Measurements from ENCODE around the gene MRPL9.

Gene MRPL9

DNA sequence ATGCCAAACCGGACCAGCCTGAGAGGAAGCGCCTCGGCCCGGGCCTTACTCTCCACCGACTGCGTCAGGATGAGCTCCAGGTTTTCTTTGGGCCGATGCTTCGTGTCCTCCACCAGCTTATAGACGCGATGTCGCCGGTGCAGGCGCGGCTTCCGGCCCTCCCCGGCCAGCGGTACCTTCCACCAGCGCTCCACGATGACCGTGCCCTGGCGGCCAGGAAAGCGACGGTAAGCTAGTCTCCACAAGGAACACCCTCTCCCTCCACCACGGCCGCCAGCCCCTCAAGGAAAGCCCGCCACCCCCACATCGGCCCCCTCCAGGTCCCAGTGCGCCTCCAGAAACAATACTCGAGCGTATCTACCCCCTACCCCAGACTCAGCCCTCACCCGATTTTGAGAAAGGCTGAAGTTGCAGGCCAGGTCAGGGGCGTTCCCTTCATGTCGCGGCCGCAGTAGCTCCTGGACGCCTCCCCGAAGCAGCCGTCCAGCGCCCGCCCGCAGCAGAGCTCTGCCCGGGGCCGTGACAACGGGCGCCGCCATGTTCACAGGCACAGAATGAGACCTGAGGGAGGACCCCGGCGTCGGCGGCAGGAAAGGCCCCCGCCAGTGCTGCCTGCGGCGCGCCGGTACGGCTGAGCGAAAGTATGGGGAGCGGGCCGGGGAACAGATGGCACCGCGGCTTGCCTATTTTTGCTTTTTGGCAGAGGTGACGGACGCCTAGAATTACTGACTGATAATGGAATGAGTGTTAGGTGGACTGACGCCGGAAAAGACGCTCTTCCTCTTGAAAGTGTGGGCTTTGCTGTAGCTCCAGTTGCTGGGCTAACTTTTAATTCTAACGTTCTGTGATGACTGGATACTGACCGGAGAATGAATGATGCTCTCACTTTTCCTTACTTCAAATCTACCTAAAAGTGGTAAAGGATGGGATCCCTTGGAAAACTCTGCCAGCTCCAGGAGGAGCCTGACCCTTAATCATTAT lies at the start of gene MRPL9:
TSS of gene MRPL9 (minus strand) at position 556 of the 981 bp plus-strand sequence. CDS start at position 539, 17 bp downstream.
- DNase-seq: peak; percentile 93

DNA sequence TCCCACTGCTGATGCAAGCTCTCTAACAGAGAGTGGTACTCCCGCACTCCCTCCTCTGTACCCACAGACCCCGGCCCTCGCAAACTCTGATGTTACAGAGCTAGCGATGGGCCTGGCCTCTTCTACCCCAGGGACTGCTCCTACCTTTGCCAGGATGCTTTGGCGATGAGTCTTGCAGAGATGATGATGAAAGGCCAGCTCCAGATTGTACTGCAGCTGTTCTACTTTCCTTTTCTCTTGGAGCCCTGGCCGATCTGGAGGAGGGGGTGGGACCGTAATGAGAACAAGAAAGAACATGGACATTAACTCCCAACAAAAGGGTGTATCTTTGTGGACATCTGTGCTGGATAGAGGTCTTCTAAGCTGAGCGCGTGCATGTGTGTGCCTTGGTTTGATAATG lies 47.9 kb upstream of the MRPL9 start:
- DNase-seq: no peak

DNA sequence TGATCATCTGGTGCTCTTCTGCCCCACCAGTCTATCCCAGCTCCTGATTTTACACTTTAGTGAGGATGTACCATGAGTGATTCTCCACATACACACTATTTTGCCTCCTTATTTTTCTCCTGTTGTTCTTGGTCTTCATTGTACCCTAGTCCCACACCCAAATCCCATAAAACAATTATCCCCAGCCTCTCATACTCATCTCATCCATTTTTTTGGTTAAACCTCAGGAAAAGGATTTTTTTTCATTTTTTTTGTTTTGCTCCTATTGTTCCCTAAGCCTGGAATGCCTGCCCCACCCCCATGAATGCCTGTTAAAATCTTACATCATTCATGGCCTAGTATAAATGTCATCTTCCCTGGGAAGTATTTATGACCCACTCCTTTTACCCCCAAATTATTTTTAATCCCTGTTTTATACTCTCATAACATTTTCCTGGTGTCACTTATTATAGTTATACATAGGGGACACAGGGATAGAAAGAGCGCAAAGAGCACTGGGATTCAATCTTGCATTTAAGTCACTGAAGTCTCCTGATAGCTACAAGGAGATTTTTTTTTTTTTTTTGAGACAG lies 46.8 kb upstream of the MRPL9 start:
- DNase-seq: no peak

DNA sequence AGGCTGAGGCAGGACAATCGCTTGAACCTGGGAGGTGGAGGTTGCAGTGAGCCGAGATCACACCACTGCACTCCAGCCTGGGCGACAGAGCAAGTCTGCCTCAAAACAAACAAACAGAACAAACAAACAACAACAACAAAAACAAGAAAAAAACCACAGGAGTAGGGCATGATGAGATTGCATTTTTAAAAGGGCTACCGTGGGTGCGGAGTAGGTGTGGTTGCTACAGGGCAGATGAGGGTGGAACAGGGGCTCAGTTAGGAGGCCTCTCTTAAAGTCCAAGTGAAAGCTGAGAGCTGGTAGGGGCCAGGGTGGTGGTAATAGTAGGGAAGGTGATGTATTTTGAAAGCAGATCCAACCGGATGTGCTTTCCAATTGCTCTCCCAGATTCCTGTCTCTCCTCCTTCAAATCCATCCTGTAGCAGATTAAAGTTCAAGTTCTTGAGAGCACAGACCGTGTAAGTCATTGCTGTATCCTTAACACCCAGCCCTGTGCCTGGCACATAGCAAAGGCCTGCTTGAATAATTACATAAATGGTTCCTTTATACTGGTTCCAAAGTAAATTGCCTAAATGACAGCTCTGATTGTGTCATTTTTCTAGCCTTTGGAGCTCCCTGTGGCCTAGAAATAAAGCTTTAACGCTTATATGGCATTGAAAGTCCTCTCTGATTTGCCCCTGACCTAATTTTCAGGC lies 46.1 kb upstream of the MRPL9 start:
- no peak for DNase-seq

DNA sequence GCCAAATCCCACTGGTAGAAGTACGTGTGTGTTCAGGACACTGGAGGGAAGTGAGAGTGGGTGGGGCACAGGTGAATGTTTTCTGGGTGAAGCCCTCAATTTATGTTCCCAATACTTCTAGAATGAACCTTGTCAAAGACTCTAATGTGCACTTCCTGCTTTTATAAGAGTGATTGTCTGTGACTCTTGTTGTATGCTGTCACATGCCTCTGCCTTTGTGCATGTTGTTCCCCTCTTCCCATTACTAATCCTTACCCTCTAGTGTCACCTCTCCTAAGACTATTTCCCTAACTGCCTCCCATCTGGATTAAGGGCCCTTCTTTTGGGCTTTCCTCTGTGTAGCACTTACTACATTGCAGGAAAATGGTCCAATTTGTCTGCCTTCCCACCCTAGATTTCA lies 44.5 kb upstream of the MRPL9 start:
- DNase-seq: no peak

DNA sequence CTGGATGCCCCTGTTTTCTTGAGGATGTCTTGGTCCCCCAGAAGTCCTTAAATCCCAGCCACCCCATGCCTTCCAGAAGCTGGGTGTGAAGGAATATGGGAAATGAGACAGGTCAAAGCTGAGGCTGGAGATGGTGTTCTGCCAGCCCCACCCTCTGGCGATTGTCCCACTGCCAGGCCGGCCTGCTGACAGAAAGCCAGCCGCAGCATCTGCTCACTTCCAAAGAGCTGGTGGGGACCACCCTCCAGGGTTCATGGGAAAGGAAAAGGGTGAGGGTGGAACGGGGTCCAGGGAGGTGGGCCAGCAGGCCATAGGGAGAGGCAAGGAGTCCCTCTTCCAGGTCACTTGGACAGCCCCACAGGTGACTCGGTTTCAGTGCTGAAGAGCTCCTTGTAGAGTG lies 43.8 kb upstream of the MRPL9 start:
- DNase-seq: no peak

DNA sequence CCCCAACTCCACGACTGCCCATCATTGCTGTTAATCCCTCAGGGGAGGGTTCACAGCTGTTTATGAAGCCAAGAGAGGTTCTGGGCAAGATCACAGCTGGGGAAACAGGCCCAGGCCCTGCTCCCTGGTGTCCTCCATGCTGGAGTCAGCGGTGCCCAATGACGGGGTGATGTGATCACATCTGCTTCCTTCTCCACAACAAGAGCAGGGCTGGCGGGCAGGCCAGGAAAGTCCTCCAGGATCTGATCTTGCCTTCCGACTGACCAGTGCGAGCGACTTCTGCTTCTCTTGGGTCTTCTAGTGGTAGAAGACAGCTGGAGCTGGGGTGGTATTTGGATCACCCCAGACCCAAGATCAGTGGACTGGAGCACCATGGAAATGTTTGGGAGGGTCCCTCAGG lies 42.9 kb upstream of the MRPL9 start:
- DNase-seq: no peak

DNA sequence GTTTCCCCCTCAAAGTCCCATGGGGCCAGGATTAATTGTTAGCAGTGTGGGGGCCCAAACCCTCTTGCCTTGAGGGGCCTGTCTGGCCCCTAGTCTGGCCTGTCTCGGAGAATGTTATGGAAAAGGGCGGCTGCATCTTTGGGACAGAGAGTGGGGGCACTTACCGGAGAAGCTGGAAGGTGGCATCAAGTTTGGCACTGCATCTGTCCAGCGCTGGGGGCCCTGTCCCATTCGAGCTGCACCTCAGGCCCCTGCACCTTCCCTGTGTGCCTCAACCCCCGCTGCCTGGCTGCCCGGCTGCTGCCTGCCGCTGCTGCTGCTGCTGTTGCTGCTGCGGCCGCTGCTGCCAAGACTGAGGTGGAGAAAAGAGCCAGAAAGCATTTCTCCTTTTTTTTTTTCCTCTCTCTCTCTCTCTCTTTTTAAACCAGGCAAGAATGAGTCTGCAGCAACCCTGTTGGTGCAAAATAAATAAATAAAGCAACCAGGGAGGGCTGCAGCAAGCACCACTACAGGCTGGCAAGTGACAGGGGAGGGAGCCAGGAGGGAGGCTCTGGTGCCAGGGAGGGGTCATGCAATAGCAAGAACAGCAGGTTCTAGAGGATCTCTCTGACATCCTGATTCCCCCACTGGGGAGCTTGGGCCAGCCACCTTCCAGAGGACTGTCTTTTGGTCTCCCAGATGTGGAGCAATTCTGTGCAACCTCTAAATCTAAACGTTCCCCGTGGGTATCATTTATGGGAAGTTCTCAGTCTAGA lies 41.9 kb upstream of the MRPL9 start, which contains the start of gene LINGO4:
TSS of gene LINGO4 (minus strand) at position 354 of the 755 bp plus-strand sequence. CDS start 2,715 bp downstream, outside the sequence.
- no peak for DNase-seq

DNA sequence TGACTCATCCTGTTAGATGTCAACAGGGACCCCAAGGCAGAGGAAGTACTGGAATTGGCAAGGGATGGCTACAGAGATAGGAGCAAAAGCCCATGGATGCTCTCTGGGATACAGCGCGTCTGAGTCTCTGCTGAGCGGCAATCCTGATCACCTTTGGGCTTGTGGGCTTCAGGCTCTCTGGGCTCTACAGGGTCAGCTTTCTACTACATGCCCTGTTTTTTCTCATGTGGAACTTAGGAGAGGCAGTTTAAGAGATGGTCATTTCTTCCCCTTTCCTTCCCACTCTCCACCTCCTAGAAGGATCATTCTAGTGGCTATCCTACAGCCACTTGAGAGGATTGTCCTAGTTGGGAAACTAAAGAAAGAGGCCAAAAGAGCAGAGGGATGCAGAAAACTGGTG lies 40.6 kb upstream of the MRPL9 start:
- no peak for DNase-seq

DNA sequence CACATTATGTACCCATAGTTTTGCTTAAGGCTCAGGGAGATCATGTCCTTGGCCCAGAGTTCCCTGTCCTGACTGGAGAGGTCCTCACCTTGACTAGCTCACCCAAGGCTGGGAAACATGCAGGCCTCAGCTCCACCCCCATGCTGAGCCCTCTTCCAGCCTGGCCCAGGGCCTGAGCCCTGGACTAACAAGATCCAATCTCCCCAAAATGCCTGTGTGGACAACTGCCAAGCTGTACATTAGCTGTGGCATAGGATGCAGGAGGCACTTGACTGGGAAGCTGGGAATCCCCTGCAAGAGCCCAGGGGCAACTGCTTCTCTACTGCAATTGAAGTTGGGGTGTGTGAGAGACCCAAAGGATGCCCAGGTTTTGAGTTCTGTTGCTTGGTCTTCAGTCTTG lies 39.9 kb upstream of the MRPL9 start:
- DNase-seq: no peak

DNA sequence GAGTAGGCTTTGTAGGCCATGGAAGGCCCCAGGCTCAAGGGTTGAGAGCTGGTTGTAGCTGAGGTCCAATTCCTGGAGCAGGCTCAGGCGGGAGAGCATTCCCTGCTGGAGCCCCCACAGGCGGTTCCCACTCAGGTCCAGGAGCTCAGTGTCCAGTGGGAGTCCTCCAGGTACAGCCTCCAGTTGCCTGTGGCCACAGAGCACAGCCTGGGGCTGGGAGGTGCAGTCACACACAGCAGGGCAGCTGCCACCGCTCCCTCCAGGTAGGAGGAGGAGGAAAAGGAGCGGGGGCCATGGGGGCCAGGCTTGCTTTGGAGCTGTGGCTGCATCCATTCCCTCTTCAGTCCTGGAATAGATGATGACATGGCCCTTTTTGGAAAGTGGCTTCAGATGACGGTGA lies 39.1 kb upstream of the MRPL9 start:
- no peak for DNase-seq

DNA sequence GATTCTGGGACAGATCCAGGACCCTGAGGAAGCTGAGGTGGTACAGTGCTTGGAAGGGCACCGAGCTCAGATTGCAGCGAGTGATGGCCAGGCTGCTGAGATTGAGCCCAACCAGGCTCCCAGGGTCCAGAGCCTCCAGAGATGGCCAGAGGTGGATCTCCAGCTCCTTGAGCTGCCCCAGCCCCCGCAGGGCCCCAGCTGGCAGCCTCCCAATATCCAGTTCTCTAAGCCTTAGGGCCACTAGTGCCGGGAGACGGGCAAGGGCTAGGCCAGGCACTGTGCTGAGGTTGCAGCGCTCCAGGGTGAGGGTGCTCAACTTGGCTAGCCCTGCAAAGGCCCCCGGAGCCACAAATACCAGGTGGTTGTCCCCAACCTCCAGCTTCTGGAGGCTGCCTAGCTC lies 38.5 kb upstream of the MRPL9 start:
- no peak for DNase-seq

DNA sequence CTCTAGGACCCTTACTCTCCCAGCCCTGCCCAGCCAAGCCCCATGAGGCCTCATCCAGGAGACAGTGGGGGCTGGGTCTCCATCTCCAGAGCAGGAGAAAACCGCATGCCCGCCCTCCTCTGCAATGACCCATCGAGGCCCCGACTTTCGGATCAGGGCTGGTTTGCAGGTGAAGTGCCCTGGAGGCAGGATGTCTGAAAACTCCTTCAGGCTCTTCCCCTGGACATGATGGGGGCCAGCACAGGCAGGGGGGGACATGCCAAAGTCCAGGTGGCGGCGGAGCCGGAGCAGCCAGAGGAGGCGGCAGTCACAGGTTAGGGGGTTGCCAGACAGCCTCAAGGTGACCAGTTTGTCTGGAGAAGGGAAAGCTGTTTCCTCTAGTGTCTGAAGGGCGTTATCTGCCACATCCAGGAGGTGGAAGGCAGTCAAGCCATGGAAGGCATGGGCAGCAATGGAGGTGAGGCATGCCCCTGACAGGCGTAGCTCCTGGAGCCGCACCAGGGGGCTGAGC lies 38.1 kb upstream of the MRPL9 start:
- DNase-seq: no peak

DNA sequence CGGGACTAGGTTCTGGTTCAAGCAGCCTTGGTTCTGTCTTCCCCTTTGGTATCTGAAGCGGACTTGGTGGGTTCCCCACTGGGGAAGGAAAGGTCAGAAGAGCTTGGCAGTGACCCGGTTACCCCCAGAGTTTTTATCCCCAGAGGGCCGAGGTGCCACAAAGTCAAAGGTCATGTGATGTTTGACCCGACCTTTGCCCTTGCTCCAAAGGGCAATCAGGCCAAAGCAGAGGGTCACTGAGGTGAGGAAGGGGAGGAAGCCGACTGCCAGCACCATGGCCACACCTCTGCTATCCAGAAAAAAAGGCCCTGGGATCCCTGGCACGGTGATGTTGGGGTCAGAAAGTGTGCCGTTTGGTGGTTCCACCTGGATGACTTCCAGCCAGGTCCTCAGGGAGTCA lies 37.5 kb upstream of the MRPL9 start:
- DNase-seq: no peak

DNA sequence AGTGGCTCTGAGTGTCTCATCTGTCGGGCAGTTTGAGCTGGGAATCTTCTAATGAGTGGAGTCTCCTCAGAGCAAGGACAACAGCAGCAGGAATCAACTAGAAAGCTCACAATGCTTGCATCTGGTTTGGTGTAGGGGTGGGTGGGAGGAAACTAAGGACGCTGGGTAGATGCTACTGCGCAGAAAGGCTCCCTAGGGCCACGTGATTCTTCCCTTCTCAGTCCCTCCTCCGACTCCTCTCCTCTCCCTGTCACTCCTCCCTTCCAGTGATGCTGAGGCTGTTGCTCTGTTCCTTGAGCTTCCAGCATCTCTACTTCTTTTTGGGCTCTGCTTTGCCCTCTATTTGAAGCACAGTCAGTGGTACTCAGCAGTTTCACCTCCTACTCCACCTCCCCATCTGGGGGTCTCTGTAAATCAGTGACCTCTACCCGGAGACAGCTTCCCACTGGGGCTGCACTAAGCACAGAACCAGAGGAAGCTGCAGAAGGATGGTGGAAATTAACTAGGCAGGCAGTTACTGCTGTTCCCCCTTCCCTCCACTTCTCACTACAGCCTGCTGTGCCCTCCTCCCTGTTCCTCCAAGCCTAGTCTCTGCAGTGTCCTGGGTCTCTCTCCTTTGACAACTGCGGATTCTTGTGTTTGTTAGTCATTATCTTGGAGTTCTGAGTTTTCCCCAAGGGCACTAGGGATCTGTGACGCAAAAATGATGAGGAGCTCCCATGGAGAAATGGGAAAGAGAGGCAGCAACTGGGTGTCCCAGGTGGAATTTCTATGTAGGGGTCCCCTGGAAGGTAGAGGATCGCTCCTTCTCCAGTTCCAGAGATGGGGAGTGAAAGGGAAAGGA lies 36.1 kb upstream of the MRPL9 start:
- DNase-seq: no peak

DNA sequence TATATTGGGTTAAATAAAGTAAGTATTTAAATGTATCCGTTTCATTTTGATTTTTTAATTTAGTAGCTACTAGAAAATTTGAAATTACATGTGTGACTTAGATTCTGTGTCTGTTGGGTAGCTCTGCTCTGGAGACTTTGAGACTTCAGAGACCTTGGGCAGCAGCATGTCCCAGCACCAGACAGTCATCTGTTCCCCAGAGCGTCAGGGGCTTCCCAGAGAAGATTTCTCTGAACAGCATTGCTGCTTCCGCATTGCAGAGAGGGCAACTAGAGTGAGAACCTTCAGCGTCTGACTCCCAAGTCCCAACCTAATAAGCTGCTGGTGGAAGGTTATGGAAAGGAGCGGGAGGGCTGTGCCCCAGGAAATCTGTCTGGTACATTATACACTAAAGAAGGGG lies 35.3 kb upstream of the MRPL9 start:
- no peak for DNase-seq

DNA sequence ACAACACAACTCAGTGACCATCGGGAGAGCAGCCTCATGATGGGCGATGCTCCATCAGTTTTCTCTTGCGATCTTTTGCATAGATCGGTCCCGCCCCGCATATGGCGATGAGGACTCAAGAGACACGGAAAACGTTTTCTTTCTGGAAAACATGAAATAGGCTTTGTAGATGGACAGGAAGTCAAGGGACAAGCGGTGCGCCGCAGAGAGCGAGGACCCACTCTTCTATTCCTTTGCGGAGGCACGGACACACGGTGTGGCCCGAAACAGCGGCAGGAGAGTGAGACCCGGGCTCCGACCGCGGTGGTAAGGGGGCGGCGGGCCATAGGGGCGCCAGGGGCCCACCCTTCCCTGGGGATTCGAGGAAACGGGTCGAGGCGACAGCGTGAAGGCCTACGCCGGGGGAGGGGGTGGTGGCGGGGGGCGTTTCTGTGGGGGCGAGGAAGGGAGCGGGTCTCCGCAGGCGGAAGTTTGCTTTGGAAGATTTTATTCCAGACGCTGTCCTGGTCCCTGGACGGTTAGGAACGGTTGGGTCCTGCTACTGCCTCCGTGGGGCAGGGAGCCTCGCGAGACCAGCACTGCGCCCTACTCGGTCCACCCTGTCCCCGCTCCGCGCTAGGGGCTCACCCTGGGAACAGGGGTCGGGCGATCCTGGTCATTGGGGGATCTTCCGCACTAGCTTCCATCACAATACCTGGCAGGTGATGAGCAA lies 27.8 kb upstream of the MRPL9 start:
- peak; percentile 48 for DNase-seq

DNA sequence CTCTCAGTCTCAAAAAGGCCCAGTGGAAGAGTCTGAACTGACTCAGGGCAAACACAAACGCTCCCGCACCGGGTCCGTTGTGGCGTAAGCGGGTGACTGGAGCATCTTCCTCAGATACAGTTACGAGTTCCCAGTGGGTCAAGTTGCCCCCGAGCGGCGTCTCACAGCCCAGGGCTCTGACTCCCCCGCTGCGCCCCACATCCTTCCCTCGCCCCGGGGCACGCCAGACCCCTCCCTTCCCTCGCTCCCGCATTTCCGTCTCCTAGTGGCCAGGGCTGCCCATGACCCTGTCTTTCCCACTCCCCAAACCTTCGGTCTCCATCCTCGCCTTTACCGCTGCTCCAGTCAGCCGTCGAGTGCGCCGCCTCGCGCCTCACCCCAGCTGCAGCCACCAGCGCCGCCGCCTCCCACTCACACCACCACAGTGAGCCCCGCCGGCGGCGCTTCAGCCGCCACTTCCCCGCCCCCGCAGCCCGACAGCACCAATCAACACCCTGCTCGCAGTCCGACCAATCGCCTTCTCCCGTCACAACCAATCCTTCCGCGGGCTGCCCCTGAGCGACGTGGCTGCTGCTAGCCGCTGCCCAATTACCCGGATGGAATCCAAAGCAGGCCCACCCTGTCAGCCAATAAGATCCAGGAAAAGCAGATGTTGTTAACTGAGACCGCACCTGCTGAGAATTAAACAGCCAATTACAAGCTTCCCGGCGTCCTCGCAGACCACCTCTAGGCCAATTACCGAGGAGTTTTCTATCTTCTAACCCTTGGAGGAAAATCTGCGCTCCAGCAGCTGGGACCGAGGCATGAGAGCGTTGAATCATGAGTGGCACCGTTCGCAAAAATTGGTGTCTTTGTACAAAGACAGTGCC lies 27.0 kb upstream of the MRPL9 start, which contains the start of gene TDRKH:
TSS of gene TDRKH (minus strand) at position 430 of the 869 bp plus-strand sequence. CDS start 7,478 bp downstream, outside the sequence.
- peak; percentile 100 for DNase-seq

DNA sequence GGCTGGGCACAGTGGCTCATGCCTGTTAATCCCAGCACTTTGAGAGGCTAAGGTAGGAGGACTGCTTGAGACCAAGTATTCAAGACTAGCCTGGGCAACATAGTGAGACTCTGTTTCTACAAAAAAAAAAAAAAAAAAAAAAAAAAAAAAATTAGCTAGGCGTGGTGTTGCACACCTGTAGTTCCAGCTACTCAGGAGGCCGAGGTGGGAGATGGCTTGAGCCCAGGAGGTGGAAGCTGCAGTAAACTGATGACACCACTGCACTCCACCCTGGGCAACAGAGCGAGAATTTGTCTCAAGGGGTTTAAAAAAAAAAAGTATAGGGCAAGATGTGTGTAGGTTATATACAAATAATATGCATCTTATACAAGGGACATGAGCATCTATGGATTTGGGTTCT lies 24.4 kb upstream of the MRPL9 start:
- DNase-seq: no peak

DNA sequence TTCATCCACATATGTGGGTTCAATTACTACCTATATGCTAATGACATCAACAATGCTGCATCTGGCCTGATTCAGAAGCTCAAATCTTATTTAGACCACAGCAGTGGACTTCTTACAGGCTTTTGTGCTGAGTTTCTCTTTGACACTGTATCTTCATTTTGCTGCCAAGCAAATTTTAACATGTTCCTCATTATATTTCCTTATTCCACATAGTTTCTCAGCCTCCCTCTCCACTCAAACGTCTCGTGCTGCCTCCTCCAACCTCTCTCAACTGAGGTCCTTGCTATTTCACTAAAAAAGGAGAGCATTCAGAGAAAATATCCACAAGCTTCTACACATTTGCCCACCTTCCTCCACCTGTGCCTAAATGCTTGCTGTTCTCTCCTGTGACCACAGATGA lies 20.5 kb upstream of the MRPL9 start:
- no peak for DNase-seq

Data from SHP77 treated with DMSO at 0.1 percent for 48 hours (cell line).